Endodermal cell (in vitro differentiated cells): ENCODE data around the gene DYNLRB1. TPM values are rescaled to one million over a fixed set of nuclear protein-coding genes. Genes with fewer than 3 reads are reported as not detected.
"Not testable (repeated sequence)": the region's sequence is repeated elsewhere in the genome, so short reads cannot be mapped to it uniquely, and the experiment has no call there.

ENCODE experiments used
- DNase-seq: peaks from one replicate; pipeline ENCODE4 v3.0.0-alpha.2; 2017
- H3K27ac ChIP-seq: 2 replicates; pipeline ENCODE4 v1.5.1; 2013; ENCODE audit warnings: mild to moderate bottlenecking, low read depth, low read length, moderate library complexity
- H3K27me3 ChIP-seq: 2 replicates; pipeline ENCODE4 v1.6.1; 2013; ENCODE audit warnings: mild to moderate bottlenecking, low read length, moderate library complexity; ENCODE audit not compliant: insufficient read depth, control insufficient read depth, poor library complexity, severe bottlenecking
- H3K36me3 ChIP-seq: 2 replicates; pipeline ENCODE4 v1.7.0; 2013; ENCODE audit warnings: mild to moderate bottlenecking, low read length, moderate library complexity; ENCODE audit not compliant: control insufficient read depth, insufficient read depth
- H3K4me1 ChIP-seq: one replicate; pipeline ENCODE4 v1.7.0; 2013; ENCODE audit warnings: low read length; ENCODE audit not compliant: control insufficient read depth, insufficient read depth
- H3K4me3 ChIP-seq: 2 replicates; pipeline ENCODE4 v1.5.1; 2013; ENCODE audit warnings: mild to moderate bottlenecking, low read length, moderate library complexity
- H3K9ac ChIP-seq: 2 replicates; pipeline ENCODE4 v1.6.1; 2013; ENCODE audit warnings: mild to moderate bottlenecking, low read length, moderate library complexity; ENCODE audit not compliant: poor library complexity, severe bottlenecking; ENCODE audit errors: extremely low read depth
- H3K9me3 ChIP-seq: 2 replicates; pipeline ENCODE4 v1.6.1; 2013; ENCODE audit warnings: mild to moderate bottlenecking, low read length, moderate library complexity; ENCODE audit not compliant: control insufficient read depth
- H3K27ac Mint-ChIP-seq: 2 replicates; pipeline ENCODE4 v1.8.0; 2020; ENCODE audit warnings: mixed read lengths
- H3K27me3 Mint-ChIP-seq: 2 replicates; pipeline ENCODE4 v1.8.0; 2021; ENCODE audit warnings: mild to moderate bottlenecking, mixed read lengths; ENCODE audit not compliant: insufficient read depth
- H3K36me3 Mint-ChIP-seq: 2 replicates; pipeline ENCODE4 v1.8.0; 2020; ENCODE audit warnings: low read depth, mixed read lengths
- H3K4me1 Mint-ChIP-seq: 2 replicates; pipeline ENCODE4 v1.8.0; 2020; ENCODE audit warnings: mixed read lengths
- H3K4me3 Mint-ChIP-seq: 2 replicates; pipeline ENCODE4 v1.8.0; 2020; ENCODE audit warnings: mild to moderate bottlenecking, moderate library complexity, mixed read lengths
- H3K9me3 Mint-ChIP-seq: 2 replicates; pipeline ENCODE4 v1.8.0; 2020; ENCODE audit warnings: mild to moderate bottlenecking, mixed read lengths
- CTCF ChIP-seq: fragments of 200-600 bp; sonication (generic); conservative IDR thresholded peaks from 2 replicates; pipeline ENCODE4 v1.5.0; 2021; ENCODE audit warnings: antibody characterized with exemption, mild to moderate bottlenecking
- WGBS, 2 experiments: methylation state at CpG; one replicate each; pipeline versions ENCODE4 v1.1.5 to v1.1.7; 2013; ENCODE audit warnings: missing lambda C conversion rate in 2 of 2, mixed read lengths in 1 of 2; ENCODE audit not compliant: insufficient coverage in 1 of 2, insufficient read length in 1 of 2; 5-methylcytosine and 5-hydroxymethylcytosine counted together
- total RNA-seq, 2 donors: library from RNA; stranded (reverse); fragmentation: NEBNext Ultra II Directional in 1 of 2; extraction: Animal tissue kit (Norgen Biotek cat#: 25700) in 1 of 2; gene quantifications; 2 replicates in 1 of 2; 3 replicates in 1 of 2; pipeline ENCODE4 v1.2.1, GENCODE V29; 2021

DYNLRB1 gene
- total RNA-seq, 2 donors from 2014 or later: 194 to 213 TPM

GRCh38 chr20:34514897-34515483, 1.2 kb upstream of the DYNLRB1 start:
- H3K36me3 ChIP-seq: peaks cover 43% of the 10 kb centered on the region
- H3K4me3 Mint-ChIP-seq: peak overlapping the region; percentile 91
- H3K36me3 Mint-ChIP-seq: peaks cover 40% of the 10 kb centered on the region
- no peaks in the 10 kb centered on the region for H3K9me3 ChIP-seq
- peaks cover 21% of the 10 kb centered on the region for H3K4me1 Mint-ChIP-seq
- H3K27ac Mint-ChIP-seq: peak overlapping the region; percentile 97
- no peaks in the 10 kb centered on the region for H3K9me3 Mint-ChIP-seq
- no peaks in the 10 kb centered on the region for H3K27me3 Mint-ChIP-seq
- 41 to 54% methylated on average over 15 to 19 of the region's 19 CpGs for WGBS, 2 experiments
- H3K4me3 ChIP-seq: peak overlapping the region; percentile 100
- no peak for TF ChIP-seq CTCF
- DNase-seq: no peak
- no peaks in the 10 kb centered on the region for H3K4me1 ChIP-seq
- no peaks in the 10 kb centered on the region for H3K27me3 ChIP-seq
- peak overlapping the region; percentile 82 for H3K9ac ChIP-seq
- no peak overlapping the region for H3K27ac ChIP-seq

- no peaks in the 10 kb centered on the region for H3K4me1 ChIP-seq
- TF ChIP-seq CTCF: no peak
- peak; percentile 94 for DNase-seq
- 4 to 7% methylated on average over 22 to 36 of the region's 36 CpGs for WGBS, 2 experiments
- H3K27ac ChIP-seq: peak overlapping the region; percentile 86
- Mint-ChIP-seq H3K4me3 (peak overlapping the region; percentile 91), H3K4me1 (peaks cover 21% of the 10 kb centered on the region), H3K36me3 (peaks cover 39% of the 10 kb centered on the region), H3K9me3 (no peaks in the 10 kb centered on the region), H3K27me3 (no peaks in the 10 kb centered on the region), H3K27ac (peak overlapping the region; percentile 97)
- peaks cover 43% of the 10 kb centered on the region for H3K36me3 ChIP-seq
- peak overlapping the region; percentile 100 for H3K4me3 ChIP-seq
- H3K27me3 ChIP-seq: no peaks in the 10 kb centered on the region
- no peaks in the 10 kb centered on the region for H3K9me3 ChIP-seq
- H3K9ac ChIP-seq: peak overlapping the region; percentile 82
These were observed 557 bp upstream of the DYNLRB1 start for GRCh38 chr20:34515484-34516246.

GRCh38 chr20:34517114-34517505, 888 bp downstream of the DYNLRB1 start:
- peaks cover 20% of the 10 kb centered on the region for H3K4me1 Mint-ChIP-seq
- H3K9me3 Mint-ChIP-seq: no peaks in the 10 kb centered on the region
- peaks cover 43% of the 10 kb centered on the region for H3K36me3 Mint-ChIP-seq
- peak overlapping the region; percentile 91 for H3K4me3 Mint-ChIP-seq
- Histone ChIP-seq H3K4me1 (no peaks in the 10 kb centered on the region), H3K27ac (peak overlapping the region; percentile 86), H3K27me3 (no peaks in the 10 kb centered on the region), H3K36me3 (peaks cover 41% of the 10 kb centered on the region), H3K4me3 (peak overlapping the region; percentile 100), H3K9me3 (no peaks in the 10 kb centered on the region), H3K9ac (peak overlapping the region; percentile 82)
- H3K27ac Mint-ChIP-seq: peak overlapping the region; percentile 97
- WGBS, 2 experiments: 5% methylated on average over 3 of the region's 3 CpGs; no CpG with 5 or more reads in 1 of the 2 experiments
- DNase-seq: no peak
- no peak for TF ChIP-seq CTCF
- no peaks in the 10 kb centered on the region for H3K27me3 Mint-ChIP-seq

DNA sequence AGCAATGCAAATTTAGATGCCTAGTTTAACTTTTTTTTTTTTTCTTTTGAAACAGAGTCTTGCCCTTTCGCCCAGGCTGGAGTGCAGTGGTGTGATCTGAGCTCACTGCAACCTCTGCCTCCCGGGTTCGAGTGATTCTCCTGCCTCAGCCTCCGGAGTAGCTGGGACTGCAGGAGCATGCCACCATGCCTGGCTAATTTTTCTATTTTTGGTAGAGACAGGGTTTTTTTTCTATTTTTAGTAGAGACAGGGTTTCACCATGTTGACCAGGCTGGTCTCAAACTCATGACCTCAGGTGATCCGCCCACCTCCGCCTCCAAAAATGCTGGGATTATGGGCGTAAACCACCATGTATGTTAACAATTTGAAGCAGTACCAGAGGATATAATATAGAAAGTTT, 2.6 kb downstream of the DYNLRB1 start:
- WGBS, 2 experiments: 93 to 97% methylated on average over 7 of the region's 7 CpGs
- DNase-seq: not testable (repeated sequence)

DNA sequence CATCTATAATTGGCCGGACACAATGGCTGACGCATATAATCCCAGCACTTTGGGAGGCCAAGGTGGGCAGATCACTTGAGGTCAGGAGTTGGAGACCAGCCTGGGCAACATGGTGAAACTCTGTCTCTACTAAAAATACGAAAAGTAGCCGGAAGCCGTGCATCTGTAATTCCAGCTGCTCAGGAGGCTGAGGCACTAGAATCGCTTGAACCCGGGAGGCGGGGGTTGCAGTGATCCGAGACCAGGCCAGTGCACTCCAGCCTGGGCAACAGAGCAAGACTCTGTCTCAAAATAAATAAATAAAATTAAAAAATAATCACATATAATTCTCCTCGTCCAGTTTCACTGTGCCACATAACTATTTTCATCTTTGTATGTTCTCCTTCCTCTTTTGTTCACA, 3.6 kb downstream of the DYNLRB1 start:
- H3K36me3 Mint-ChIP-seq: peaks cover 47% of the 10 kb centered on the region
- 90 to 96% methylated on average over 8 to 10 of the region's 10 CpGs for WGBS, 2 experiments
- H3K27ac ChIP-seq, DNase-seq, H3K4me3 Mint-ChIP-seq, H3K4me3 ChIP-seq, H3K9me3 ChIP-seq, H3K9me3 Mint-ChIP-seq, H3K27me3 Mint-ChIP-seq, H3K9ac ChIP-seq, H3K27me3 ChIP-seq, H3K4me1 ChIP-seq, H3K27ac Mint-ChIP-seq: not testable (repeated sequence)
- H3K36me3 ChIP-seq: peaks cover 44% of the 10 kb centered on the region
- H3K4me1 Mint-ChIP-seq: peaks cover 29% of the 10 kb centered on the region

More for the DNA sequence above, 2.6 kb downstream of the DYNLRB1 start:
- not testable (repeated sequence) for H3K9me3 Mint-ChIP-seq, H3K9me3 ChIP-seq, H3K9ac ChIP-seq, H3K4me3 ChIP-seq, H3K4me1 ChIP-seq, H3K27ac Mint-ChIP-seq, H3K27me3 Mint-ChIP-seq, H3K27ac ChIP-seq, H3K27me3 ChIP-seq
- Mint-ChIP-seq H3K4me3 (peak overlapping the region; percentile 91), H3K4me1 (peaks cover 31% of the 10 kb centered on the region), H3K36me3 (peaks cover 42% of the 10 kb centered on the region)
- H3K36me3 ChIP-seq: peaks cover 38% of the 10 kb centered on the region
